Measurements from ENCODE around the gene UGT1A5. TPM values are rescaled to one million over a fixed set of nuclear protein-coding genes. Genes with fewer than 3 reads are reported as not detected.

UGT1A5 gene
- total RNA-seq, 2 experiments from 2014 or later, result not detected

- Histone ChIP-seq H3K9me2 (ENCODE audit: insufficient read depth, low read length) (peaks cover 3% of the 10 kb centered on the region; the same call in 1 of the 2 replicates), H3K27ac (ENCODE audit: low read depth, low read length, poor library complexity, severe bottlenecking) (no peak overlapping the region), H2AFZ (ENCODE audit: low read length) (no peak overlapping the region), H3K36me3 (ENCODE audit: insufficient read depth, low read length) (no peaks in the 10 kb centered on the region), H3K9me3 (ENCODE audit: low read length) (no peaks in the 10 kb centered on the region), H3K79me2 (ENCODE audit: insufficient read depth, low read depth, low read length) (no peaks in the 10 kb centered on the region), H4K20me1 (ENCODE audit: insufficient read depth, low read length) (no peaks in the 10 kb centered on the region), H3K4me1 (ENCODE audit: insufficient read depth, low read length, poor library complexity, severe bottlenecking) (no peaks in the 10 kb centered on the region), H3K4me2 (ENCODE audit: low read length) (no peak overlapping the region), H3K4me3 (ENCODE audit: low read depth, low read length, poor library complexity, severe bottlenecking) (no peak overlapping the region)
- no peak for TF ChIP-seq CTCF (conservative IDR thresholded peaks at IDR 0.05; ENCODE audit: low read length)
- no peak for TF ChIP-seq EZH2phosphoT487 (IDR thresholded peaks at IDR 0.05; ENCODE audit: borderline replicate concordance, low read depth, low read length)
- ChIA-PET POLR2A (no interaction called here), CTCF (ENCODE audit: unreplicated experiment) (no interaction called here)
- no TSS peak for BruUV-seq (replicated peaks)
- intact Hi-C loops (cut with micrococcal nuclease; ENCODE audit: unreplicated experiment), result no loop called here
- DNase-seq (ENCODE audit: low spot score), result no peak
Observed at GRCh38 chr2:233668605-233669260, 44.0 kb upstream of the UGT1A5 start.

GRCh38 chr2:233671290-233672161 is 41.2 kb upstream of the UGT1A5 start, which contains the start of gene UGT1A9:
Gene UGT1A9, plus strand, starts transcription at chr2:233671898. Its CDS starts 37 bp downstream, at chr2:233671935.
- no TSS peak for BruUV-seq (replicated peaks)
- no peak within 1 kb of the TSS for H3K4me3 ChIP-seq (ENCODE audit: low read depth, low read length, poor library complexity, severe bottlenecking)
- POLR2A ChIA-PET, result no interaction called here
- no peak within 1 kb of the TSS for H3K4me2 ChIP-seq (ENCODE audit: low read length)
- H3K27ac ChIP-seq (ENCODE audit: low read depth, low read length, poor library complexity, severe bottlenecking), result no peak within 1 kb of the TSS
- DNase-seq (ENCODE audit: low spot score), result no peak
- intact Hi-C loops (cut with micrococcal nuclease; ENCODE audit: unreplicated experiment), result no loop called here
- H3K9me3 ChIP-seq (ENCODE audit: low read length), result no peaks in the 10 kb centered on the region
- TF ChIP-seq CTCF (conservative IDR thresholded peaks at IDR 0.05; ENCODE audit: low read length), result 0 out of 2 replicates have a peak, but pooled peaks have one; percentile 13
- no peak for TF ChIP-seq EZH2phosphoT487 (IDR thresholded peaks at IDR 0.05; ENCODE audit: borderline replicate concordance, low read depth, low read length)
- H4K20me1 ChIP-seq (ENCODE audit: insufficient read depth, low read length), result no peaks in the 10 kb centered on the region
- no peak within 1 kb of the TSS for H2AFZ ChIP-seq (ENCODE audit: low read length)
- H3K79me2 ChIP-seq (ENCODE audit: insufficient read depth, low read depth, low read length), result no peaks in the 10 kb centered on the region
- CTCF ChIA-PET (ENCODE audit: unreplicated experiment), result no interaction called here
- no peaks in the 10 kb centered on the region for H3K4me1 ChIP-seq (ENCODE audit: insufficient read depth, low read length, poor library complexity, severe bottlenecking)
- peaks cover 3% of the 10 kb centered on the region; the same call in 1 of the 2 replicates for H3K9me2 ChIP-seq (ENCODE audit: insufficient read depth, low read length)
- H3K36me3 ChIP-seq (ENCODE audit: insufficient read depth, low read length), result no peaks in the 10 kb centered on the region

Measured in OCI-LY7 (cell line).